H9 (cell line): ENCODE data around the gene CFAP90. TPM values are rescaled to one million over a fixed set of nuclear protein-coding genes. Genes with fewer than 3 reads are reported as not detected.

Experiments used
- DNase-seq: peaks from one replicate; pipeline ENCODE4 v3.0.0-alpha.2; 2017
- H2AFZ ChIP-seq: one replicate; pipeline ENCODE4 v1.6.1; 2013; ENCODE audit warnings: mild to moderate bottlenecking, low read length, control low read depth, moderate library complexity
- H2AK5ac ChIP-seq: 2 replicates; pipeline ENCODE4 v1.6.1; 2013; ENCODE audit warnings: low read length, control low read depth, mixed read lengths; ENCODE audit not compliant: insufficient read length
- H2BK120ac ChIP-seq: one replicate; pipeline ENCODE4 v1.6.1; 2013; ENCODE audit warnings: low read depth, mild to moderate bottlenecking, low read length, control low read depth, inconsistent platforms; ENCODE audit not compliant: poor library complexity, severe bottlenecking
- H2BK12ac ChIP-seq: 2 replicates; pipeline ENCODE4 v1.6.1; 2013; ENCODE audit warnings: low read length, control low read depth, mixed read lengths, low read depth; ENCODE audit not compliant: insufficient read length
- H2BK15ac ChIP-seq: 2 replicates; pipeline ENCODE4 v1.6.1; 2013; ENCODE audit warnings: low read depth, low read length, control low read depth
- H2BK20ac ChIP-seq: one replicate; pipeline ENCODE4 v1.6.1; 2013; ENCODE audit warnings: low read depth, mild to moderate bottlenecking, low read length, control low read depth, inconsistent platforms; ENCODE audit not compliant: poor library complexity, severe bottlenecking
- H2BK5ac ChIP-seq: 2 replicates; pipeline ENCODE4 v1.6.1; 2013; ENCODE audit warnings: low read length, control low read depth, mixed read lengths; ENCODE audit not compliant: insufficient read length
- H3K14ac ChIP-seq: 2 replicates; pipeline ENCODE4 v1.6.1; 2013; ENCODE audit warnings: low read length, control low read depth; ENCODE audit not compliant: insufficient read depth
- H3K18ac ChIP-seq: 2 replicates; pipeline ENCODE4 v1.6.1; 2013; ENCODE audit warnings: low read depth, mild to moderate bottlenecking, mixed read lengths, low read length, control low read depth; ENCODE audit not compliant: insufficient read length
- H3K23ac ChIP-seq: 2 replicates; pipeline ENCODE4 v1.6.1; 2013; ENCODE audit warnings: low read length, control low read depth, mixed read lengths, low read depth; ENCODE audit not compliant: insufficient read length
- H3K23me2 ChIP-seq: 2 replicates; pipeline ENCODE4 v1.6.1; 2013; ENCODE audit warnings: low read depth, mild to moderate bottlenecking, mixed read lengths, low read length, control low read depth; ENCODE audit not compliant: insufficient read length, poor library complexity, severe bottlenecking
- H3K27ac ChIP-seq: 2 replicates; pipeline ENCODE4 v1.5.1; 2013; ENCODE audit warnings: low read length, control low read depth, mixed read lengths, low read depth; ENCODE audit not compliant: insufficient read length
- H3K27me3 ChIP-seq: 2 replicates; pipeline ENCODE4 v1.6.1; 2013; ENCODE audit warnings: low read length, control low read depth, inconsistent platforms; ENCODE audit not compliant: insufficient read depth
- H3K4ac ChIP-seq: 2 replicates; pipeline ENCODE4 v1.6.1; 2013; ENCODE audit warnings: low read depth, mild to moderate bottlenecking, control low read depth, inconsistent platforms, low read length, moderate library complexity
- H3K4me1 ChIP-seq: 2 replicates; pipeline ENCODE4 v1.6.1; 2013; ENCODE audit warnings: low read length, control low read depth, inconsistent platforms; ENCODE audit not compliant: insufficient read depth
- H3K4me2 ChIP-seq: 2 replicates; pipeline ENCODE4 v1.6.1; 2013; ENCODE audit warnings: low read length, control low read depth, mixed read lengths; ENCODE audit not compliant: insufficient read length, insufficient read depth
- H3K56ac ChIP-seq: 2 replicates; pipeline ENCODE4 v1.6.1; 2013; ENCODE audit warnings: low read depth, mild to moderate bottlenecking, mixed read lengths, low read length, control low read depth; ENCODE audit not compliant: insufficient read length
- H3K79me1 ChIP-seq: 2 replicates; pipeline ENCODE4 v1.6.1; 2013; ENCODE audit warnings: low read depth, mild to moderate bottlenecking, moderate library complexity, low read length, control low read depth, inconsistent platforms; ENCODE audit not compliant: insufficient read depth, poor library complexity, severe bottlenecking
- H3K79me2 ChIP-seq: 2 replicates; pipeline ENCODE4 v1.6.1; 2013; ENCODE audit warnings: low read length, control low read depth, inconsistent platforms; ENCODE audit not compliant: insufficient read depth
- H3K9ac ChIP-seq: 2 replicates; pipeline ENCODE4 v1.6.1; 2013; ENCODE audit warnings: low read length, control low read depth, mixed read lengths; ENCODE audit not compliant: insufficient read length; ENCODE audit errors: extremely low read depth
- H3K9me3 ChIP-seq: one replicate; pipeline ENCODE4 v1.6.1; 2013; ENCODE audit warnings: low read depth, low read length, inconsistent platforms; ENCODE audit not compliant: control insufficient read depth
- H3T11ph ChIP-seq: one replicate; pipeline ENCODE4 v1.6.1; 2013; ENCODE audit warnings: mild to moderate bottlenecking, low read length, control low read depth, inconsistent platforms
- H4K20me1 ChIP-seq: one replicate; pipeline ENCODE4 v1.6.1; 2013; ENCODE audit not compliant: control insufficient read depth, insufficient read length, insufficient read depth
- H4K5ac ChIP-seq: 2 replicates; pipeline ENCODE4 v1.6.1; 2013; ENCODE audit warnings: low read depth, mild to moderate bottlenecking, mixed read lengths, low read length, control low read depth; ENCODE audit not compliant: insufficient read length
- H4K8ac ChIP-seq: replicated peaks from 2 replicates; pipeline ENCODE4 v1.6.1; 2013; ENCODE audit warnings: low read length, control low read depth, mixed read lengths, low read depth; ENCODE audit not compliant: insufficient read length
- H4K91ac ChIP-seq: 2 replicates; pipeline ENCODE4 v1.6.1; 2013; ENCODE audit warnings: low read depth, mild to moderate bottlenecking, moderate library complexity, mixed read lengths, low read length, control low read depth; ENCODE audit not compliant: insufficient read length
- H3K27ac Mint-ChIP-seq, 3 experiments: 2 replicates in 2 of 3; 3 replicates in 1 of 3; pipeline ENCODE4 v1.8.0; 2020 to 2021; ENCODE audit warnings: mixed read lengths in 3 of 3, mild to moderate bottlenecking in 1 of 3, moderate library complexity in 1 of 3
- H3K27me3 Mint-ChIP-seq: 2 replicates; pipeline ENCODE4 v1.8.0; 2021; ENCODE audit warnings: low read depth, mild to moderate bottlenecking, moderate library complexity, mixed read lengths
- H3K36me3 Mint-ChIP-seq, 3 experiments: 2 replicates in 2 of 3; 3 replicates in 1 of 3; pipeline ENCODE4 v1.8.0; 2020 to 2021; ENCODE audit warnings: low read depth in 3 of 3, mixed read lengths in 3 of 3; ENCODE audit not compliant: insufficient read depth in 1 of 3
- H3K4me1 Mint-ChIP-seq, 2 experiments: 2 replicates each; pipeline ENCODE4 v1.8.0; 2020; ENCODE audit warnings: mixed read lengths in 2 of 2
- H3K4me3 Mint-ChIP-seq, 2 experiments: 2 replicates in 1 of 2; 3 replicates in 1 of 2; pipeline ENCODE4 v1.8.0; 2020 to 2021; ENCODE audit warnings: mild to moderate bottlenecking in 2 of 2, mixed read lengths in 2 of 2, moderate library complexity in 1 of 2
- H3K9me3 Mint-ChIP-seq, 2 experiments: 2 replicates in 1 of 2; 3 replicates in 1 of 2; pipeline ENCODE4 v1.8.0; 2020; ENCODE audit warnings: mild to moderate bottlenecking in 2 of 2, mixed read lengths in 2 of 2, moderate library complexity in 1 of 2
- CTCF ChIP-seq: fragments of 200-600 bp; sonication (generic); conservative IDR thresholded peaks from 3 replicates; pipeline ENCODE4 v1.8.0; 2021; ENCODE audit warnings: antibody characterized with exemption, mild to moderate bottlenecking
- WGBS: extraction: QIAGEN DNeasy Blood & Tissue Kit; methylation state at CpG from one replicate; pipeline ENCODE4 v1.1.7; 2013; ENCODE audit warnings: missing lambda C conversion rate, low lambda C conversion rate, mixed read lengths; ENCODE audit not compliant: insufficient read length; ENCODE audit errors: extremely low coverage; 5-methylcytosine and 5-hydroxymethylcytosine counted together
- total RNA-seq: library from RNA; stranded (reverse); gene quantifications from 2 replicates; pipeline ENCODE4 v1.2.1, GENCODE V29; 2021

CFAP90 gene
- total RNA-seq, 1 experiment from 2014 or later: 0.44 TPM

DNA sequence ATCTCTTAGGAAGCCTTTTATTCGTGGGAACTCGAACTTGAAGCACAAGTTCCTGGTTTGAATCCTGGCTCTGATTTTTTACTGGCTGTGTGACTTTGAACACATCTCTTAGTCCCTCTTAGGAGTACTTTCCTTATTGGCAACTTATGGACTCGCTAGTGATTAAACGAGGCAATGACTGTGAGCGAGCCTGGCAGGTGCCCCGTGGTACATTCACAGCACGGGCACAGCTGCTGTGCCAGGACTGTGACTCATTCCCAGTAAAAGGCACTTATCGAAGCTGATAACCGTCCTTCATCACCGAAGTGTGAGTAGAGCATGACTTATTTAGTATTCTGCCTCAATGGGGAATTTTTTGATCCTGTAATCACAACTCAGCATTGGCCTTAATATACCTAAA lies 22.7 kb downstream of the CFAP90 start:
- Histone ChIP-seq H2BK20ac (no peak overlapping the region), H3K4me2 (no peak overlapping the region), H2BK12ac (no peak overlapping the region), H3K4me1 (no peaks in the 10 kb centered on the region), H3K56ac (no peak overlapping the region), H2BK120ac (no peak overlapping the region), H3K79me1 (no peaks in the 10 kb centered on the region), H4K20me1 (no peaks in the 10 kb centered on the region), H4K91ac (no peak overlapping the region), H3K23ac (no peak overlapping the region), H4K5ac (no peak overlapping the region), H2AFZ (no peak overlapping the region), H2AK5ac (no peak overlapping the region), H3K27ac (no peak overlapping the region), H3K23me2 (peaks cover 4% of the 10 kb centered on the region), H3K27me3 (no peaks in the 10 kb centered on the region), H3K14ac (no peak overlapping the region), H4K8ac (no peak overlapping the region), H2BK5ac (no peak overlapping the region), H3K79me2 (no peaks in the 10 kb centered on the region), H3K9me3 (no peaks in the 10 kb centered on the region), H3K4ac (no peak overlapping the region), H3K18ac (no peak overlapping the region), H3K9ac (no peak overlapping the region), H2BK15ac (no peak overlapping the region), H3T11ph (no peak overlapping the region)
- no peaks in the 10 kb centered on the region; a peak in 1 of 4 replicates for H3K4me1 Mint-ChIP-seq
- no peaks in the 10 kb centered on the region; a peak in 1 of 5 replicates for H3K9me3 Mint-ChIP-seq
- no peak for DNase-seq
- WGBS: no CpG with 5 or more reads among the region's 10 CpGs
- no peak overlapping the region for H3K27ac Mint-ChIP-seq
- H3K27me3 Mint-ChIP-seq: no peaks in the 10 kb centered on the region
- H3K4me3 Mint-ChIP-seq: no peak overlapping the region
- TF ChIP-seq CTCF: no peak
- H3K36me3 Mint-ChIP-seq: peaks cover 4 to 11% (median 6%) of the 10 kb centered on the region in 3 experiments; a peak in 3 of 7 replicates
